ENCODE measurements around the gene SLFN12L.
"Not testable (repeated sequence)": the region's sequence is repeated elsewhere in the genome, so short reads cannot be mapped to it uniquely, and the experiment has no call there.

Gene SLFN12L

DNA sequence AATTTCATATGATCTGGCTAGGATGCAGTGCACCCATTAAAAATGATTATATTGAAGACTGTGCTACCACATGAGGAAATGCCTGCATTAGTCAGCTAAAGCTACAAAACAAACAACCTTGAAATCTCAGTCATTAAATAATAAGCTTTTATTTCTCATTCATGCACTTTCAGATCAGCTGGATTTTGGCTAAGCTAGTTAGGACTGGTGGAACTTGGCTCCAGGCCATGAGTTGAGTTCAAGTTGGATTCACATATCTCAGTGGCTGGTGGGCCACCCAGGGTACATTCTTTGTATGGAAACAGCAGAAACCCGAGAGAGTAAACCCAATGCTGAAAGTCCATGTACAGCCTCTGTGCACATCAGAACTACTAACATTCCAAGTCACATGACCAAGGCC lies 6.4 kb upstream of the SLFN12L start:
- in situ Hi-C loops (cut with MboI; ENCODE audit: low sequenced_read_pairs), result no loop called here

DNA sequence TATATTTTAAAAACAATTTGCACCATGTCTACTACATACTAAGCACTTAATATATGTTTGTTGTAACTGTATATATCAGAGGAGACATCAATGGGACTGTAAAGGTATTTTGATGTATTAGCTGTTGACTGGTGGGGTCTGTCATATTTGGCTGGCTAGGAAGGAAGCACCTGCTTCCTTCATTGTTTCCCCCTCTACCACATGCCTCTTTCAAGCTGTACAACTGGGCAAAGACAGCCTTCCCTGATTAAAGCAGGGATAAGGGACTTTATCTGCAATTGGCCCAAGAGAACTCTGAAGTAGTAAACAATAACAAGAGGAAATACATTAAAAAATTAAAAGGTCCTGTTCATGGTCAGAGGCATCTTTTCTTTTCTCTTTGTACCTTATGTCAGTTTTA lies 5.5 kb upstream of the SLFN12L start:
- in situ Hi-C loops (cut with MboI; ENCODE audit: low sequenced_read_pairs), result no loop called here

DNA sequence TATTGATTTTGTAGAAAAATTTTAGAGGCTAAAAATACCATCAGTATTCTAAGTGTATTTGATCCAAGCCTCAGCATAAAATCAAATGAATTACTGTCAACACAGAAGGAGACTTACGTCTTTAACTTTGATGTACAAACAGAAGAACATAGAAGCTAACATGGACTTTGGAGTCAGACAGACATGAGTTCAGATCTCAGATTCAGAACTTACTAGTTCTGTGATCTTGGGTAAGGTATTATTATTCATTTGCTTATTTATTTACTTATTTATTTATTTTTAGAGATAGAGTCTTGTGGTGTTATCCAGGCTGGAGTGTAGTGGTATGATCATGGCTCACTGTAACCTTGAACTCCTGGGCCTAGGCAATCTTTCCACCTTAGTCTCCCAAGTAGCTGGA lies 4.0 kb upstream of the SLFN12L start:
- in situ Hi-C loops (cut with MboI; ENCODE audit: low sequenced_read_pairs), result no loop called here

DNA sequence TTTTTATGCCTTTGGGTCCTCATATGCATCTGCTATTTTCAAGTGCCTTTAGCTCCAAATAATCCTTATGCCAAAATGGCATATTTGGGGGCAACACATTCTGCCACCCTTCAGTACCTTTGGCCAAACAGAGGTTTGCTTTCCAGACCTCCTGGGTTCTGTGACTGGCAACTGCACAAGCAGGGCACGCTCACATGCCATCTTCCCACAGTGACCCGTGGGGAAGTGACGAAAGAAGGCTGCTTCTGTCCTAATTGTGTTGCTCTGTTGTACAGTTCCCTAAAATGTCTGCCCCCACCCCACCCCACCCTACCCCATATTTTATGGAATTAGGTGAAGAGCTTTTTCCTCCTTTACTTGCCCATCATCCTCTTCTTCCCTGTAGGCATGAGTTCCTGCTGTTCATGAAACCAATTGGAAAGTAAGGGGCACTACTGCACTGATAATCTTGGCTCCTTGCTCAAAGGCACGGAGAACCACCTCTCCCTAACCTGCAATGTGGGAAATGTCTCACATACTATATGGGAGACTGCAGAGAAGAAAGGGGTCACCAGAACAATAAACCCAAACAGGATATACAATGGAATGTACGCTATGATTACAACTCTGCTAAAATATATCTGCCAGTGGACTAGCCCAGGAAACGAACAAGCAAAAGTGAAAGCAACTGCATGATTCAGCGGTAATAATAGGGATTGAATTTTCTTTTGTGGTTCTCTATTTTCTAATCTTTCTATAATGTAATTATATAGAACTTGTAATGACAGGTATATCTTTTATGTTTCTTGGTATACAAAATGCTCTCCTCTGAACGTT lies 3.3 kb upstream of the SLFN12L start:
- in situ Hi-C loops (cut with MboI; ENCODE audit: low sequenced_read_pairs), result no loop called here

DNA sequence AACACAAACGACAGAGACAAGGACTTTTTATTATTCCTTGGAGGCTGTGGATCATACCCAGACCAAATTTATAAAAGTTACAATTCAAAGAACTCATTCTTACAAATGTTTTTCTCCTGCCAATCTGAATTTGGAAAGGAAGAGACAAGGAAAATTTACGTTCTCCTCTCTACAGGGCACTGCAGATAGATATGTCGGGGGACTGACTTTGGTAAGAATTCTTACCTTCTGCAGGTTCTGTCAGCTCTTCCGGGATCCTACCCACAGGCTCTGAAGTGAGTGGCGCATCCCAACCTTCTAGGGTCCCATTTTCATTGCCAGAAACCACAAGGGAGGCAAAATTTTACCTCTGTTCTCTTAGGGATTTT lies 2.2 kb upstream of the SLFN12L start:
- in situ Hi-C loops (cut with MboI; ENCODE audit: low sequenced_read_pairs), result no loop called here

DNA sequence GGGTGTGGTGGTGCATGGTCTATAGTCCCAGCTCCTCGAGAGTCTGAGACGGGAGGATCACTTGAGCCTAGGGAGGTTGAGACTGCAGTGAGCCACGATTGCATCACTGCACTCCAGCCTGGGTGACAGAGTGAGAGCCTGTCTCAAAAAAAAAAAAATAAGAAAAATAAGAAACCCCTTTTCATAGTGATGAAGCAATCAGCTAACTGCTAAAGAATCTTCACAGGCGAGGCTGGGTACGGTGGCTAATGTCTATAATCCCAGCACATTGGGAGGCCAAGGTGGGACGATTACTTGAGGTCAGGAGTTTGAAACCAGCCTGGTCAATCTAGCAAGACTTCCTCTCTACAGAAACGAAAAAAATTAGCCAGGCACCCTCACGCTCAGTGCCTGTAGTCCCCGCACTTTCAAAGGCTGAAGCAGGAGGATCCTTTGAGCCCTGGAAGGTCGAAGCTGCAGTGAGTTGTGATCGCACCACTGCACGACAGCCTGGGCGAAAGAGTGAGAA lies 760 bp downstream of the SLFN12L start:
- in situ Hi-C loops (cut with MboI; ENCODE audit: low sequenced_read_pairs), result no loop called here

DNA sequence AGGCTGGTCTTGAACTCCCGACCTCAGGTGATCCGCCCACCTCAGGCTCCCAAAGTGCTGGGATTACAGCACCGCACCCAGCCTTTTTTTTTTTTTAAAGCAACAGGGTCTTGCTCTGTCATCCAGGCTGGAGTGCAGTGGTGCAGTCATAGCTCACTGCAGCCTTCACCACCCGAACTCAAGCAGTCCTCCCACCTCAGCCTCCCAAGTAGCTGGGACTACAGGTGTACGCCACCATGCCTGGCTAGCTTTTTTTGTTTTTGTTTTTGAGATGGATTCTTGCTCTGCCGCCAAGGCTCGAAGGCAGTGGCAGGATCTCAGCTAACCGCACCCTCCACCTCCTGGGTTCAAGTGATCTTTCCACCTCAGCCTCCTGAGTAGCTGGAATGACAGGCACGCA lies 2.1 kb downstream of the SLFN12L start:
- in situ Hi-C loops (cut with MboI; ENCODE audit: low sequenced_read_pairs), result not testable (repeated sequence)

DNA sequence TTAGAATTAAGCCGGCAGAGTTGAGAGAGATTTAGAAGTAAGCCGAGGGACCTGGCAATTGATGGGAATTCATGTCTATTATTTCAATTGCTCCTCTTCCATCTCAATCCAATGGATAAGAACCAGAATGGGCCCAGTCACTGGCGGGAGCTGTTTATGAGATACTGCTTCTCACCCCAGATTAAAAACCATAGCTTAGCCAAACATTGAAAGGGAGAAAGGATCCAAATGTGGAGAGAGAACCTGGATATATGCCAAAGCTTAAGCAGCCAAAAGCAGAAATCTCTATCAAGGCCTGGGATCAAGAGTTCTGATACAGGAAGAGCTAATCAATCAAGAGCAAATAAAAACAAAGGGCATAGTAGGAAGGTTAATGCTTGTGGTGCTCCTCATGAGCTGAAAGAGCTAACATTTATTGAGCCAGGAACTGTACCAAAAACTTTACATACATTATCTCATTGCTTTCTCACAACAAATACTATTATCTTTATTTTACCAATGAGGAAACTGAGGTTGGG lies 2.8 kb downstream of the SLFN12L start:
- in situ Hi-C loops (cut with MboI; ENCODE audit: low sequenced_read_pairs), result no loop called here

DNA sequence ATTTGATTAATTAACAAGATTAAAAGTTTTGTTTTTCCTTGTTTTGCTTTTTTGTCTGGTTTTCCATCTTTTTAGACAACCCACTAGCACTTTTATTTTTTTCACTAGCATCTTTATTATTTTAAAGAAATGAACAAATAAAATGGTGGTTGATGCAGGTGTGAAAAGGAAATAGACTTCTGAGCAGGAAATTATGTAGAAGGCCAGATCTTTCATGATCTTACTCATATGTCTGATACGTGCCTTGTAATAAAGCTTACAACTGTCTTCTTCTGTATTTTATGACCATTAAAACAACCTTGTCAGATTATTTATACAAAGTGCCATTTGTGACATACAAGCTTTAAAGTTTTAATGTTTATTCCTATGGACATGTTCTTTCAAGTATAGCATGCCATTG lies 6.3 kb downstream of the SLFN12L start:
- in situ Hi-C loops (cut with MboI; ENCODE audit: low sequenced_read_pairs), result no loop called here

DNA sequence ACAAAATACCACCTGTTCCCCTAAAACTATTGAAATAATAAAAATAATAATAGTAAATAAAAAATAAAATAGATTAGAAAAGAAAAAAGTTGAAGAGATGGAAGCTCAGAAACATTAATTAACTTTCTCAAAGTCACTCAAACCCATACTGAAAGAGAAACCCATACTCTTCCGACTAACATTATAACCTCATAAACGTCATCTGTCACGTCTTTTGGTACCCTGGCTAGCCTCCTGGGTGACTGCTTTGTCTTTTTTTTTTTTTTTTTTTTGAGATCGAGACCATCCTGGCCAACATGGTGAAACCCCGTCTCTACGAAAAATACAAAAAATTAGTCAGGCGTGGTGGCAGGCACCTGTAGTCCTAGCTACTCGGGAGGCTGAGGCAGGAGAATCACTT lies 7.6 kb downstream of the SLFN12L start:
- in situ Hi-C loops (cut with MboI; ENCODE audit: low sequenced_read_pairs), result no loop called here

DNA sequence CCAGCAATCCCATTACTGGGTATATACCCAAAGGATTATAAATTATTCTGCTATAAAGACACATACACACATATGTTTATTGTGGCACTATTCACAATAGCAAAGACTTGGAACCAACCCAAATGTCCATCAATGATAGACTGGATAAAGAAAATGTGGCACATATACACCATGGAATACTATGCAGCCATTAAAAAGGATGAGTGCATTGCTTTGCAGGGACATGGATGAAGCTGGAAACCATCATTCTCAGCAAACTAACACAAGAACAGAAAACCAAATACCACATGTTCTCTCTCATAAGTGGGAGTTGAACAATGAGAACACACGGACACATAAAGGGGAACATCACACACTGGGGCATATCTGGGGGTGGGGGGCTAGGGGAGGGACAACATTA lies 8.2 kb downstream of the SLFN12L start:
- in situ Hi-C loops (cut with MboI; ENCODE audit: low sequenced_read_pairs), result not testable (repeated sequence)

DNA sequence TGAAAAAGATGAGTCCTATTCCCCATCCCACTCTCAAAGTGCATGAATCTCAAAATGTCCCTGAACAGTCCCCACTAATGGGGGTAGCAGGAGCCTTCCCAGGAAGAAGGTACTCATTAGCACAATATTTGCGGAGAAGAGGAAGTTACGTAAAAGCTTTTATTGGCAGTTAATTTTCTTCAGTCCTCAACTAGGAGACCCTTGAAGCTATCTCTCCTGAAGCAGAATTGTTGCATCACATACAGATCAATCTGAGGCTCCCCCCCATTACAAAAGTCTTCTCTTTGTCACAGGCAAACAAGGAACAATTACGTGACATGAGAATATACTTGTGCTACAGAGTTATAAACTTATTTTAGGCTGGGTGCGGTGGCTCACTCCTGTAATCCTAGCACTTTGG lies 14.2 kb downstream of the SLFN12L start:
- in situ Hi-C loops (cut with MboI; ENCODE audit: low sequenced_read_pairs), result no loop called here

DNA sequence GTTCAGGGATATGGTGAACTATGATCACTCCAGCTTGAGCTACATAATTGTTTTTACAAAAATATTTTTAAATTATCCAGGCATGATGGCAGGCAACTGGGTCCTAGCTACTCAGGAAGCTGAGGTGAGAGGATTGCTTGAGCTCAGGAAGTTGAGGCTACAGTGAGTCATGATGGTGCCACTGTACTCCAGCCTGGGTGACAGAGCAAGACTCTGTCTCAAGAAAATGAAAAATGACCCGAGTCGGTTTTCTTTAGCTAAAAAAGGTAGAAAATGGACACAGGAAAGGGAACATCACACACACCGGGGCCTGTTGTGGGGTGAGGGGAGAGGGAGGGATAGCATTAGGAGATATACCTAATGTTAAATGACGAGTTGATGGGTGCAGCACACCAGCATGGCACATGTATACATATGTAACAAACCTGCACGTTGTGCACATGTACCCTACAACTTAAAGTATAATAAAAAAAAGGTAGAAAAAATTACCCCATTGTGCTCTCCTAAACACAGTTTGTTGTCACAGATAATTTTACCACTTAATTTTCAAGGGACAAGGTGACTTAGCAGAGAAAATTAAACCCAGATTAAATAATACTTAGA lies 15.7 kb downstream of the SLFN12L start:
- in situ Hi-C loops (cut with MboI; ENCODE audit: low sequenced_read_pairs), result not testable (repeated sequence)

DNA sequence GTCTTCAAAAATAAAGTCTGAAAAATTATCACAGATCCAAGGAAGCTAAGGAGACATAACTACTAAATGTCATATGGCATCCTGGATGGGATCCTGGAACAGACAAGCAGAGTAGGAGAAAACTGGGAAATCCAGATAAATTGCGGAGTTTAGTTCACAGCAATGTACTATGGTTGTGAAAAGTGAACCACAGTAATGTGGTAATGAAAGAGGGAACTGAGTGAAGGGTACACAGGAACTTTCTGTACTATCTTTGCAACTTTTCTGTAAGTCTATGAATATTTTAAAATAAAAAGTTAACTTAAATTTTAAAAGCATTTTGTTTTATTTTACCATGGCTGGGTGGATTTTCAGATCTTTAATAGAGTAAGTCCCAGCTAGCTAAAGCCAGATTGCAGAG lies 16.3 kb downstream of the SLFN12L start:
- in situ Hi-C loops (cut with MboI; ENCODE audit: low sequenced_read_pairs), result no loop called here

DNA sequence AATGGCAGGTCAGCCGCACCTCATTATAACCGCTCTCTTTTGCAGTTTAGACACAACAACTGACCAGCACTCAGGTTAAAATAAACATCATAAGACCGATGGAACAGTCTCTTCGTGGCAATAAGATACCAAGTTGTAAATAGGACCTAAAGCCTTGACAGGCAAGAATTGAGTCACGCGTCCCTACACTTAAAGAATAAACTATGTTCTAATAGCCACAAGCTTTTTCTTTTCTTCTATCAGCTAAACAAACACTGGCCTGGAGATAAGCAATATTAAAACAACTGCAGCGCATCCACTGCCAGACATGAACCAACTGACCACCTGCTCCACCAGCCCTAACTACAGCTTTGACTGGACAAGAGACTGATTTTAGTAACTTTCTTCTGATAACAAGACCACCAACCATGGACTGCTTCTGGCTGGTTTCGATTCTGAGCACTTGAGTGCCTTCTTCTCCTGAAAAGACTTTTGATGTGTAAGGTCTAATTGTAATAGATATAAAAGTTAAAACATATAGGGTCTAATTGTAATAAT lies 17.5 kb downstream of the SLFN12L start:
- in situ Hi-C loops (cut with MboI; ENCODE audit: low sequenced_read_pairs), result no loop called here

DNA sequence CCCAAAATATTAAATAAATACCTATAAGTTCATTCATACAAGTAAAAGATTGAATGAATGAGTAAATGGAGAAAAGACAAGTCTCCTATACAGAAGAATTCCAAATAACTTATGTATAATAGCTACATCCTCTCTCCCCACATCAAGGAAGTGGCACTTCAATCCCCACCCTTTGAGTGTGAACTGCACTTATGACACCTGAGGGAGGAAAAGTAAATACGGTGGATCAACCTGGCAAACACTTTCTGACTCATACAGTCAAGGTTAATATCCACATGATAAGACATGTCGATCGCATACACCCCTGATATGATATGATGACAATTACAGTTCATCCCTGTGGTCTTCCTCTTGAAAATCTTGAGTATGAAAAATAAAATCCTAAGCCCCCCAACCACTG lies 18.0 kb downstream of the SLFN12L start:
- in situ Hi-C loops (cut with MboI; ENCODE audit: low sequenced_read_pairs), result no loop called here

DNA sequence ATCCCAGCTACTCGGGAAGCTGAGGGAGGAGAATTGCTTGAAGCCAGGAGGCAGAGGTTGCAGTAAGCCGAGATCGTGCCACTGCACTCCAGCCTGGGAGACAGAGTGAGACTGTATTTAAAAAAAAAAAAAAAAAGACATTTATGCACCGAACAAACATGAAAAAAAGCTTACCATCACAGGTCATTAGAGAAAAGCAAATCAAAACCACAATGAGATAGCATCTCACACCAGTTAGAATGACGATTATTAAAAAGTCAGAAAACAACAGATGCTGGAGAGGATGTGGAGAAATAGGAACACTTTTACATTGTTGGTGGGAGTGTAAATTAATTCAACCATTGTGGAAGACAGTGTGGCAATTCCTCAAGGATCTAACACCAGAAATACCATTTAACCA lies 19.0 kb downstream of the SLFN12L start:
- in situ Hi-C loops (cut with MboI; ENCODE audit: low sequenced_read_pairs), result not testable (repeated sequence)

DNA sequence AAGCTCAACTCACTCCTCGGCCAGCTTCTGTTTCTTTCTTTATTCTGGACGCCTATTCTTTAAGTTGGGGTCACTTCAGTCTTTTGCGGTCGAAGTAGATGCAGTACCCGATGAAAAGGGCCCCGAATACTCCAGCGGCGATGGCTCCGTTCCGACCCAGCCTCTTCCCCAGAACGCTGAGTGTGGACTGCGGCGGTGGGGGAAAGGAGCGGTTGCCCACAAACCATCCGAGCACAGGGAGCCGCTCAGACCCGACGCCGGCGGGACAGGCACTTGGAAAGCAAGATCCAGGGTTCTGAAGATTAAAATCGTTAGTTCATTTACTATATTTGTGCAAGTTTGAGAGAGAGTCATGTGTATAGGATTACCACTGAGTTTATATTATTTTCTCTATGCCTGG lies 22.5 kb downstream of the SLFN12L start:
- in situ Hi-C loops (cut with MboI; ENCODE audit: low sequenced_read_pairs), result no loop called here

DNA sequence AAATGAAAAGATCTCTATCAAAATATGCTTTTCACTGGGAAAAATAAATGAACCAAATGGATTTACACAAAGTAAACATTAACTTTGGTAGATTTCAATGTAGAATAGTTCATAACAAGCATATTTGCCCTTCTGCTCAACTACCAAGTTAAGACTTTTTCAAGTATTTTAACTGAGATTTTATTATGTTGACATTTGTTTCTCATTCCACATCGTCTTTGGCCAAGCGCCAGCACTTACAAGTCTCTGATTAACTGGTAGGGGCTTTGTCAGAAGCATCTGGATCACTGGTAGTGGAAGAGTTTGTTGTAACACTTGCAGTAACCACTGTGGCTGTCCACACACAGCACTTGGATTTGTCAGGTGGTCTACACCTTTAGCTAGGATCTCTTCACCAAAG lies 22.9 kb downstream of the SLFN12L start:
- in situ Hi-C loops (cut with MboI; ENCODE audit: low sequenced_read_pairs), result no loop called here

DNA sequence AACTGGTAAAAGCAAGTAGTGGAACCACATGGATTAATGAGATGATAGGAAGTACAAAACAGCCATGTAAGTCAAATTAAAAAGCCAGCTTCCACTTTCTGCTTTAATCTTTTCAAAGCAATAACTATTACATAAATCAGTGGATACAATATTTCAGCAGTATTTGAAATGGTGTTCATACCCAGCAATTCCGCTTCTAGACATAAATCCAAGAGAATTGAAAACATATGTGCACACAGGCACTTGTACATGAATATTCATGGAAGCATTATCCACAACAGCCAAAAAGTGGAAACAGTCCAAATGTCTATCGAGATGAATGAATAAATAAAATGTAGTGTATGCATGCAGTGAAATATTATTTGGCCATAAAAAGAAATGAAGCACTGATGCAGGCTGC lies 27.4 kb downstream of the SLFN12L start:
- in situ Hi-C loops (cut with MboI; ENCODE audit: low sequenced_read_pairs), result no loop called here

DNA sequence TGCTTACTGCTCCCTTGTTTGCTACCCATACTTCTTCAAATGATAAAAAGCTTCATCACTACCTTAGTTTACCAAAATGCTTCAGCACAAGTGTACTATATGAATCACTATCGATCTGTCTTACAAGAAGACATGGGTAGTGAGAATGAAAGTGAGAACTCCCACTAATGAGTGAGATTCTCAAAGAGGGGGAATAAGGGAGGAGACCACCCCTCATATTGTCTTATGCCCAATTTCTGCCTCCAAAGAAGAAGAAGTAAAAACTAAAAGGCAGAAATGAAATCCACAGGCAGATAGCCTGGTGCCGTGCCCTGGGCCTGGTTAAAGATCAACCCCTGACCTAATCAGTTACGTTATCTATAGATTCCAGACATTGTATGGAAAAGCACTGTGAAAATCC lies 29.8 kb downstream of the SLFN12L start:
- in situ Hi-C loops (cut with MboI; ENCODE audit: low sequenced_read_pairs), result not testable (repeated sequence)

DNA sequence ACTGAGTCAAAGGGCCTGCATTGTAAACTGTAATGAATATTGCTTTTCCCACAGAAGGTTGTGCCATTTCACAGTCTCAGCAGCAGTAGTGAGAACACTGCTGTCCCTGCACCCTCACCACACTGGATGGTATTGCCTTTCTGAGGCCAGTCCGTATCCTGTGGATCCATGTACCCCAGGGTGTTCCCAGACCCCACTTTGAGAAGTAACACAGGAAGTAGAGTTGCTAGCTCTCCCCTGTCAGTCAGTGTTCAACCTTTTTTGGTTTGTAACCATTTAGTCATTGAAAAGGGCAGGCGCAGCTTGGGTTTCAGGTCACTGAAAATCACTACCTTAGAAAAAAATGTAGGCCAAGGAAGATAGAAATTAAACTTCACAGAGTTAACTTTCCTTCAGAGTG lies 37.9 kb downstream of the SLFN12L start:
- in situ Hi-C loops (cut with MboI; ENCODE audit: low sequenced_read_pairs), result no loop called here

Data from hTERT RPE-1 (cell line).